Stimulated activated CD8-positive, alpha-beta memory T cell treated with anti-CD3 and anti-CD28 coated beads, Interleukin-7, amount 100 ng/mL, for 48 hours (primary cell): Measurements from ENCODE around the gene LGALS7.
A peak's percentile ranks its signal among the peaks of the same experiment; 100 is the strongest.
"Not testable (repeated sequence)": the region's sequence is repeated elsewhere in the genome, so short reads cannot be mapped to it uniquely, and the experiment has no call there.

Experiments
- DNase-seq, 2 donors: peaks; one replicate each; pipeline ENCODE4 v3.0.0-alpha.2; 2020; ENCODE audit warnings: low read depth in 1 of 2; ENCODE audit errors: extremely low read depth in 1 of 2

The LGALS7 gene

GRCh38 chr19:38800577-38801347, 27.4 kb upstream of the LGALS7 start:
- DNase-seq = no peak

GRCh38 chr19:38799104-38799503, 25.8 kb upstream of the LGALS7 start:
- no peak for DNase-seq

- not testable (repeated sequence) for DNase-seq
These were observed 24.5 kb upstream of the LGALS7 start for GRCh38 chr19:38797781-38798180.

GRCh38 chr19:38796154-38796553, 22.8 kb upstream of the LGALS7 start:
- no peak for DNase-seq

GRCh38 chr19:38795549-38795948, 22.2 kb upstream of the LGALS7 start:
- DNase-seq = no peak

- no peak for DNase-seq
These were observed 20.4 kb upstream of the LGALS7 start for GRCh38 chr19:38793671-38794070.

GRCh38 chr19:38793177-38793576, 19.9 kb upstream of the LGALS7 start:
- DNase-seq = no peak

GRCh38 chr19:38792250-38793111, 19.2 kb upstream of the LGALS7 start:
- peak in 1 of 2 donors; percentile 8 for DNase-seq

GRCh38 chr19:38791451-38792064, 18.2 kb upstream of the LGALS7 start:
- not testable (repeated sequence) for DNase-seq

- DNase-seq = not testable (repeated sequence)
These were observed 17.4 kb upstream of the LGALS7 start for GRCh38 chr19:38790507-38791403.

GRCh38 chr19:38788478-38789243, 15.3 kb upstream of the LGALS7 start, which contains the start of gene LGALS7B:
LGALS7B (plus strand) TSS chr19:38789200; CDS start chr19:38789227, 27 bp downstream.
- no peak for DNase-seq

- DNase-seq = no peak
These were observed 13.4 kb upstream of the LGALS7 start for GRCh38 chr19:38786572-38787265.

- not testable (repeated sequence) for DNase-seq
These were observed 12.7 kb upstream of the LGALS7 start for GRCh38 chr19:38786061-38786460.

GRCh38 chr19:38785187-38785699, 11.9 kb upstream of the LGALS7 start:
- DNase-seq = no peak

- no peak for DNase-seq
These were observed 10.9 kb upstream of the LGALS7 start for GRCh38 chr19:38784224-38784623.

GRCh38 chr19:38782212-38782611, 8.9 kb upstream of the LGALS7 start:
- DNase-seq = not testable (repeated sequence)

GRCh38 chr19:38781058-38781457, 7.7 kb upstream of the LGALS7 start:
- DNase-seq = no peak

- no peak for DNase-seq
These were observed 7.1 kb upstream of the LGALS7 start for GRCh38 chr19:38780443-38780842.

GRCh38 chr19:38778733-38779132, 5.4 kb upstream of the LGALS7 start:
- no peak for DNase-seq
